ENCODE measurements around the gene KCNH4.
A peak's percentile ranks its signal among the peaks of the same experiment; 100 is the strongest.

Gene KCNH4

GRCh38 chr17:42119301-42119700 is 61.6 kb downstream of the KCNH4 start:
- no peak overlapping the region for H3K4me3 ChIP-seq (ENCODE audit: low read depth in 1 of 2, low read length in 1 of 2)
- no peak overlapping the region for H3K27ac ChIP-seq
- H3K4me1 ChIP-seq (ENCODE audit: control insufficient read depth in 1 of 2, insufficient read depth in 1 of 2, low read depth in 1 of 2, low read length in 1 of 2) = peaks cover 6 to 13% of the 10 kb centered on the region in 2 experiments
- no peaks in the 10 kb centered on the region for H3K9me3 ChIP-seq
- peaks cover 11% of the 10 kb centered on the region for H3K36me3 ChIP-seq
- TF ChIP-seq CTCF (IDR thresholded peaks at IDR 0.05) = no peak
- no peaks in the 10 kb centered on the region for H3K27me3 ChIP-seq

- H3K9me3 ChIP-seq = no peaks in the 10 kb centered on the region
- peaks cover 10% of the 10 kb centered on the region for H3K36me3 ChIP-seq
- no peak overlapping the region for H3K27ac ChIP-seq
- H3K4me3 ChIP-seq (ENCODE audit: low read depth in 1 of 2, low read length in 1 of 2) = no peak overlapping the region
- no peak for TF ChIP-seq CTCF (IDR thresholded peaks at IDR 0.05)
- no peaks in the 10 kb centered on the region for H3K27me3 ChIP-seq
- peaks cover 6 to 13% of the 10 kb centered on the region in 2 experiments for H3K4me1 ChIP-seq (ENCODE audit: control insufficient read depth in 1 of 2, insufficient read depth in 1 of 2, low read depth in 1 of 2, low read length in 1 of 2)
Measured at GRCh38 chr17:42118545-42118944, 62.4 kb downstream of the KCNH4 start.

- no peaks in the 10 kb centered on the region for H3K9me3 ChIP-seq
- H3K36me3 ChIP-seq = peaks cover 10% of the 10 kb centered on the region
- no peak overlapping the region for H3K27ac ChIP-seq
- H3K4me1 ChIP-seq (ENCODE audit: control insufficient read depth in 1 of 2, insufficient read depth in 1 of 2, low read depth in 1 of 2, low read length in 1 of 2) = peaks cover 7 to 14% of the 10 kb centered on the region in 2 experiments
- no peak for TF ChIP-seq CTCF (IDR thresholded peaks at IDR 0.05)
- H3K27me3 ChIP-seq = no peaks in the 10 kb centered on the region
- no peak overlapping the region for H3K4me3 ChIP-seq (ENCODE audit: low read depth in 1 of 2, low read length in 1 of 2)
Measured at GRCh38 chr17:42118126-42118510, 62.8 kb downstream of the KCNH4 start.

GRCh38 chr17:42117397-42118125 is 63.4 kb downstream of the KCNH4 start:
- no peak for TF ChIP-seq CTCF (IDR thresholded peaks at IDR 0.05)
- Histone ChIP-seq H3K36me3 (peaks cover 5% of the 10 kb centered on the region), H3K4me1 (ENCODE audit: control insufficient read depth in 1 of 2, insufficient read depth in 1 of 2, low read depth in 1 of 2, low read length in 1 of 2) (peaks cover 12 to 20% of the 10 kb centered on the region in 2 experiments), H3K27me3 (no peaks in the 10 kb centered on the region), H3K27ac (no peak overlapping the region), H3K9me3 (no peaks in the 10 kb centered on the region), H3K4me3 (ENCODE audit: low read depth in 1 of 2, low read length in 1 of 2) (no peak overlapping the region)

- Histone ChIP-seq H3K27ac (no peak overlapping the region), H3K4me1 (ENCODE audit: control insufficient read depth in 1 of 2, insufficient read depth in 1 of 2, low read depth in 1 of 2, low read length in 1 of 2) (peaks cover 17 to 25% of the 10 kb centered on the region in 2 experiments), H3K9me3 (no peaks in the 10 kb centered on the region), H3K4me3 (ENCODE audit: low read depth in 1 of 2, low read length in 1 of 2) (no peak overlapping the region), H3K27me3 (no peaks in the 10 kb centered on the region), H3K36me3 (no peaks in the 10 kb centered on the region)
- TF ChIP-seq CTCF (IDR thresholded peaks at IDR 0.05) = peak; percentile 87
Measured at GRCh38 chr17:42116705-42117396, 64.1 kb downstream of the KCNH4 start.

All from neutrophil (primary cell).